Type B pancreatic cell (in vitro differentiated cells): Measurements from ENCODE around the gene PPP1CB. TPM values are rescaled to one million over a fixed set of nuclear protein-coding genes. Genes with fewer than 3 reads are reported as not detected.

ENCODE experiments used
- DNase-seq: peaks from one replicate; pipeline ENCODE4 v3.0.0; 2021; ENCODE audit warnings: mixed read lengths; ENCODE audit not compliant: unreplicated experiment; ENCODE audit errors: extremely low spot score
- H3K27ac Mint-ChIP-seq: 2 replicates; pipeline ENCODE4 v1.8.0; 2021; ENCODE audit warnings: mild to moderate bottlenecking, mixed read lengths
- H3K27me3 Mint-ChIP-seq: 2 replicates; pipeline ENCODE4 v1.8.0; 2021; ENCODE audit warnings: mixed read lengths
- H3K36me3 Mint-ChIP-seq: 2 replicates; pipeline ENCODE4 v1.8.0; 2021; ENCODE audit warnings: mixed read lengths
- H3K4me1 Mint-ChIP-seq: one replicate; pipeline ENCODE4 v1.8.0; 2021; ENCODE audit warnings: mixed read lengths; ENCODE audit not compliant: unreplicated experiment
- H3K4me3 Mint-ChIP-seq: 2 replicates; pipeline ENCODE4 v1.8.0; 2021; ENCODE audit warnings: mild to moderate bottlenecking, mixed read lengths
- H3K9me3 Mint-ChIP-seq: 2 replicates; pipeline ENCODE4 v1.8.0; 2021; ENCODE audit warnings: mixed read lengths
- CTCF ChIP-seq: fragments of 200-600 bp; sonication (generic); conservative IDR thresholded peaks from 2 replicates; pipeline ENCODE4 v1.5.0; 2021; ENCODE audit warnings: antibody characterized with exemption, mild to moderate bottlenecking
- total RNA-seq: library from RNA; stranded (reverse); gene quantifications from 2 replicates; pipeline ENCODE4 v1.2.1, GENCODE V29; 2021; ENCODE audit warnings: low replicate concordance

PPP1CB gene
- total RNA-seq, 1 donor from 2014 or later = 227 TPM

DNA sequence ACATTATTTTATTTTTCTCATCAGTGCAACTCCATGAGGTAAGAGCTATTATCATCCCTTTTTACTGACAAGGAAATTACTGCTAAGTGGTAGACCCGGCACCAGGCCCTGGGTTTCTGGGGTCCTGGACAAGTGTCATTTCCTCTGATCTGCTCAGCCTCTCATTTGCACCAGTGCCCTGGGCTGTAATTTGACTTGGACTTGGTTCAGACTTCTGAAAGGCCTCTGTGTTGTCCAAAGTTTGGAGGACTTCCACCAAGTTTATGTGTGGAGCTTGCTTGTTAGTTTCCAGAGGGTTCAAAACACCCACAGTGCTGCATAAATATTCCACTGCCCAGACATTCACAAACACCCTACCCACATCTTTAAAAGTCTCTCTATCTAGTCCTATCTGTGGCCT, 44.0 kb upstream of the PPP1CB start:
- Mint-ChIP-seq H3K27me3 (no peaks in the 10 kb centered on the region), H3K4me3 (no peak overlapping the region), H3K27ac (no peak overlapping the region), H3K4me1 (peaks cover 9% of the 10 kb centered on the region), H3K9me3 (peaks cover 7% of the 10 kb centered on the region), H3K36me3 (peaks cover 5% of the 10 kb centered on the region)
- TF ChIP-seq CTCF = no peak
- no peak for DNase-seq

DNA sequence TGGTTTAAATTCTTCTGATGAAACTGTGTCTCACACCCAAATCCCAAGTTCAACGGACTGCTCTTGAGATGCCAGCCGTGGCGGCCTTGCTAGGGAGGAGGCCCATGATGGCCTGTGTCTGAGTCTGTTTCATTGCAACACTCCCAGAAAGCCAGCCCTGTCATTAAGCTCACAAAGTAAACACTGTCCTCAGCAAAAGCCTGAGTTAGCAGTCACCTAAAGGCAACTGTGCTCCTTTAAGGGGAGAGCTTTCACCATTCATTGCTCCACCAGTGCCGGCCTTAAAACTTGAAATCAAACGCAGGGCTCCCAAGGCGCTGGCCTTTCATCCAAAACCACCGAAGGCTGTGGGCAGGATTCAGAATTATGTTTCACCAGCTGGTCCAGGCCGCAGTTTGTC, 42.5 kb upstream of the PPP1CB start:
- TF ChIP-seq CTCF = no peak
- H3K27me3 Mint-ChIP-seq = no peaks in the 10 kb centered on the region
- peaks cover 7% of the 10 kb centered on the region for H3K9me3 Mint-ChIP-seq
- peaks cover 13% of the 10 kb centered on the region for H3K4me1 Mint-ChIP-seq
- H3K27ac Mint-ChIP-seq = peak overlapping the region; percentile 77
- H3K36me3 Mint-ChIP-seq = peaks cover 5% of the 10 kb centered on the region
- H3K4me3 Mint-ChIP-seq = peak overlapping the region; percentile 1
- DNase-seq = no peak

DNA sequence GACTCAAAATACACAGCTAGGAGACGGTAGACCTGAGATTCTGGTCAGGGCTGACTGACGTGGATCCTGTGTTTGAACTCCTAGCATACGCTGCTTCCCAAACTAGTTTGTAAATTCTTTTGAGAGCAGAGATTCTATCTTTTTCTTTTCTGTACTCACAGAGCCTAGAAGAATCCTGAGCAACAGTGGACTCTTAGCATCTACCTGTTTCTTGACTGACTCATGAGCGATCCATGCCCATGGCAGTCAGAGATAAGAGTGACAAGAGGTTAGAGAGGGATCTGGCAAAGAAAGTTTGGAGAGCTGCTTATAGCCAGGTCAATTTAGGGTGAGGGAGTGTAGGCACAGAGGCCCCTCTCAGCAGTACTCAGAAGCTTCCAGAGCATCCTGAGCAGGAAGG, 41.1 kb upstream of the PPP1CB start:
- peaks cover 14% of the 10 kb centered on the region for H3K4me1 Mint-ChIP-seq
- no peak for DNase-seq
- H3K27me3 Mint-ChIP-seq = no peaks in the 10 kb centered on the region
- no peak overlapping the region for H3K4me3 Mint-ChIP-seq
- H3K36me3 Mint-ChIP-seq = peaks cover 5% of the 10 kb centered on the region
- no peak for TF ChIP-seq CTCF
- no peak overlapping the region for H3K27ac Mint-ChIP-seq
- peaks cover 7% of the 10 kb centered on the region for H3K9me3 Mint-ChIP-seq

DNA sequence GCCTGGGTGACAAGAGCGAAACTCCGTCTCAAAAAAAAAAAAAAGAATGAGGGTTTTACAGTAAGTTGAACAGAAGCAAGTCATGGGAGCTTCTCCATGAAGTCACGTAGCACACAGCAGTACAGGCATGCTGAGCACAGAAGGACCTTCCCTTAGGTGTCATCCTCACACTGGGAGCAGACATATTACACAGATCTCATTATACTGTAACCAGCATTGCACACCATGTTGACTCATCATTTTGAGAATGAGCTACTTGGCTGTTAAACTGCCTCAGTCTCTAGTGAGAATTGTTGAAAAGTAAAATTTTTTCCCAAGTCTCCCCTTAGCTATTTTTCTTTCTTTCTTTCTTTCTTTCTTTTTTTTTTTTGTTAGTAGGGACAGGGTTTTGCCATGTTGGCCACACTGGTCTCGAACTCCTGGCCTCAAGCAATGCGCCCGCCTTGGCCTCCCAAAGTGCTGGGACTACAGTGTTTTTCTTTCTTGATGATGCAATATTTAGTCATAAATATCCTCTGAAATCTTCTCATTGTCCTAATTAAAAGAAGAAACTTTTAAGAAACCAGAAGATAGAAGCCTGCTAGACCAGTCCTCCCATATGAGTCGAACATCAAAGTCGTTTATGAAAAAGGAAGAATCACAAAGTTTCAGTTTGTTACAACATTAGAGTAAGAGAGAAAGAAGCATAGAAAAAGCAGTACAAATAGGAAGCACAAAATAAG, 37.9 kb upstream of the PPP1CB start:
- Mint-ChIP-seq H3K27ac (peak overlapping the region; percentile 82), H3K27me3 (no peaks in the 10 kb centered on the region), H3K4me3 (peak overlapping the region; percentile 14), H3K4me1 (peaks cover 33% of the 10 kb centered on the region), H3K36me3 (peaks cover 4% of the 10 kb centered on the region), H3K9me3 (peaks cover 5% of the 10 kb centered on the region)
- DNase-seq = no peak
- no peak for TF ChIP-seq CTCF

- H3K27ac Mint-ChIP-seq = peak overlapping the region; percentile 95
- peak overlapping the region; percentile 75 for H3K4me3 Mint-ChIP-seq
- no peak for DNase-seq
- peaks cover 5% of the 10 kb centered on the region for H3K9me3 Mint-ChIP-seq
- H3K36me3 Mint-ChIP-seq = peaks cover 4% of the 10 kb centered on the region
- no peak for TF ChIP-seq CTCF
- H3K27me3 Mint-ChIP-seq = no peaks in the 10 kb centered on the region
- peaks cover 26% of the 10 kb centered on the region for H3K4me1 Mint-ChIP-seq
Measured at GRCh38 chr2:28716265-28716865, 35.3 kb upstream of the PPP1CB start.
